ENCODE data around the gene EVI5L. TPM values are rescaled to one million over a fixed set of nuclear protein-coding genes. Genes with fewer than 3 reads are reported as not detected.

Gene EVI5L
- total and polyA plus RNA-seq, 2 of the 8 experiments (the other 6 are each of a cell fraction or from before 2014, with no cell fraction given), result 7.2 to 11.0 TPM

GRCh38 chr19:7808108-7808507, 21.9 kb upstream of the EVI5L start:
- no peak overlapping the region for H3K9ac ChIP-seq (replicated peaks in 1 of 4; ENCODE audit: extremely low read depth in 1 of 4, low read depth in 3 of 4, low read length in 3 of 4)
- no peaks in the 10 kb centered on the region for H3K79me2 ChIP-seq (ENCODE audit: control insufficient read depth in 1 of 2, insufficient read depth in 2 of 2, low read length in 2 of 2)
- H2BK120ac ChIP-seq (replicated peaks; ENCODE audit: low read depth, low read length), result no peak overlapping the region
- H4K5ac ChIP-seq (ENCODE audit: insufficient read length, low read depth, low read length), result no peak overlapping the region
- H3K18ac ChIP-seq (ENCODE audit: extremely low read depth, low read length), result no peak overlapping the region; the same call in 1 of the 2 replicates
- no peaks in the 10 kb centered on the region for H3K79me1 ChIP-seq (ENCODE audit: low read depth, low read length)
- H3K23me2 ChIP-seq (ENCODE audit: low read depth, low read length), result no peaks in the 10 kb centered on the region
- no peaks in the 10 kb centered on the region for H3K36me3 ChIP-seq (ENCODE audit: control insufficient read depth in 2 of 4, insufficient read depth in 4 of 4, low read length in 3 of 4)
- DNase-seq (ENCODE audit: low read depth in 1 of 2, low spot score in 2 of 2) (no peak), FAIRE-seq (no peak)
- H3K4me3 ChIP-seq (ENCODE audit: extremely low read depth in 1 of 4, insufficient read depth in 2 of 4, low read depth in 3 of 4, low read length in 4 of 4), result no peak overlapping the region
- H3K23ac ChIP-seq (ENCODE audit: insufficient read length), result no peak overlapping the region
- no peak overlapping the region for H3K27ac ChIP-seq (ENCODE audit: low read depth, low read length)
- H2BK12ac ChIP-seq (ENCODE audit: low read depth, low read length), result no peak overlapping the region
- 81% methylated on average over 5 of the region's 5 CpGs; no CpG with 5 or more reads in 1 of the 2 experiments for WGBS, 2 experiments (ENCODE audit: extremely low coverage in 1 of 2, insufficient coverage in 1 of 2, insufficient read length in 1 of 2, insufficient replicate concordance in 2 of 2, low coverage in 1 of 2, low lambda C conversion rate in 2 of 2, missing lambda C conversion rate in 1 of 2)
- H3K14ac ChIP-seq (ENCODE audit: insufficient read length), result no peak overlapping the region
- no peak overlapping the region for H2BK5ac ChIP-seq (ENCODE audit: low read depth, low read length)
- ChIA-PET CTCF (ENCODE audit: partially characterized antibody) (interaction anchor here (1.0 to 1.8 kb wide), 3 partner anchors 13 to 127 kb away, joined by 3 to 4 read pairs (median 3); partner anchors contain the start of gene TRAPPC5), POLR2A (ENCODE audit: partially characterized antibody) (interaction anchor here (1.8 kb wide), 1 partner anchor 11 kb away, joined by 5 read pairs; no protein-coding TSS in a partner anchor)
- H2BK20ac ChIP-seq (ENCODE audit: low read length), result no peak overlapping the region
- H3K4ac ChIP-seq (replicated peaks; ENCODE audit: insufficient read length, low read depth, low read length), result no peak overlapping the region
- peak overlapping the region; percentile 4 to 9; a peak in 1 of 4 replicates for H3K4me2 ChIP-seq (ENCODE audit: insufficient read depth in 1 of 2, low read depth in 2 of 2, low read length in 2 of 2)
- H2AK5ac ChIP-seq (ENCODE audit: low read depth, low read length), result no peak overlapping the region
- H2BK15ac ChIP-seq (ENCODE audit: low read length), result no peak overlapping the region
- H3K27me3 ChIP-seq (replicated peaks in 1 of 4; ENCODE audit: control insufficient read depth in 3 of 4, extremely low read depth in 1 of 4, insufficient read depth in 3 of 4, low read length in 3 of 4), result no peaks in the 10 kb centered on the region
- H4K91ac ChIP-seq (replicated peaks; ENCODE audit: insufficient read length, low read length), result no peak overlapping the region
- no peaks in the 10 kb centered on the region; a peak in 1 of 7 replicates for H3K4me1 ChIP-seq (replicated peaks in 1 of 4; ENCODE audit: control insufficient read depth in 3 of 4, insufficient read depth in 4 of 4, low read length in 3 of 4)
- H2AFZ ChIP-seq (ENCODE audit: low read length), result no peak overlapping the region
- TF ChIP-seq ASH2L (IDR thresholded peaks at IDR 0.05; ENCODE audit: low read length) (peak; percentile 78), TEAD4 (IDR thresholded peaks at IDR 0.05; ENCODE audit: low read depth, low read length) (peak; percentile 81), SP1 (IDR thresholded peaks at IDR 0.05; ENCODE audit: low read depth, low read length) (0 out of 2 replicates have a peak, but pooled peaks have one; percentile 60), NRF1 (IDR thresholded peaks at IDR 0.05; ENCODE audit: low read depth, low read length) (no peak)
- H4K8ac ChIP-seq (ENCODE audit: extremely low read depth, insufficient read depth, low read length), result 0 out of 2 replicates have a peak overlapping the region, but pooled peaks have one; percentile 51
- H3K9me3 ChIP-seq (ENCODE audit: insufficient read depth in 2 of 2, low read depth in 1 of 2, low read length in 1 of 2), result no peaks in the 10 kb centered on the region; a peak in 1 of 4 replicates
- H3K56ac ChIP-seq (replicated peaks; ENCODE audit: insufficient read length, low read depth, low read length), result no peak overlapping the region
- H4K20me1 ChIP-seq (replicated peaks in 1 of 2; ENCODE audit: control insufficient read depth in 1 of 2, insufficient read depth in 2 of 2, low read length in 2 of 2), result no peaks in the 10 kb centered on the region
